Activated T-helper 9 cell treated with anti-CD3 and anti-CD28 coated beads, Interleukin-2, amount 50 U/mL, for 16 hours (primary cell): ENCODE results near the gene PRSS53.

Experiments
- DNase-seq: peaks from one replicate; pipeline ENCODE4 v3.0.0-alpha.2; 2020; ENCODE audit warnings: low read depth

Gene PRSS53

GRCh38 chr16:31077592-31078396 lies 10.9 kb downstream of the PRSS53 start:
- no peak for DNase-seq

DNA sequence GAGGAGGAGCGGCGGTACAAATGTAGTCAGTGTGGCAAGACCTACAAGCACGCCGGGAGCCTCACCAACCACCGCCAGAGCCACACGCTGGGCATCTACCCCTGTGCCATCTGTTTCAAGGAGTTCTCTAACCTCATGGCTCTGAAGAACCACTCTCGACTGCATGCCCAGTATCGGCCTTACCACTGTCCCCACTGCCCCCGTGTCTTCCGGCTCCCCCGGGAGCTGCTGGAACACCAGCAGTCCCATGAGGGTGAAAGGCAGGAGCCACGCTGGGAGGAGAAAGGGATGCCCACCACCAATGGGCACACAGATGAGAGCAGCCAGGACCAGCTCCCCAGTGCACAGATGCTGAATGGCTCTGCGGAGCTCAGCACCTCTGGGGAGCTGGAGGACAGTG lies 11.7 kb downstream of the PRSS53 start:
- no peak for DNase-seq

- DNase-seq: no peak
Measured at GRCh38 chr16:31076319-31076718, 12.4 kb downstream of the PRSS53 start.

DNA sequence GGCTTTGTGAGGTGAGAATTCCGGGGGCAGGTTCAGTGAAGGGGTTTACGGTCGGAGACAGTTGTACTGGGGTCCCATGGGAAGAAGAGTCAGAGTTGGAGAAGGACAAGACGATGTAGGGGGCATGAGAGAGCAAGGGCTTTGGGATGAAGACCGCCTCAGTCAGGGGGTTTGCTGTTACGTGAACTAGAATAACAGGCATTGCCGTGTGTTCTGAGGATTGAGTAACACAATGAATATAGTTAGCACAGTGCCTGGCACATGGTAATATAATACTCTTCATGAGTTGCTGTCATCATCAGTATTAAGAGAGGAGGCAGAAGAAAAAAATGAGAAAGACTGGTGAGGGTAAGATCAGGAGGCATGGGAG lies 13.9 kb downstream of the PRSS53 start:
- no peak for DNase-seq

GRCh38 chr16:31073970-31074813 lies 14.6 kb downstream of the PRSS53 start, which contains the start of the genes ZNF646 and ZNF668:
Gene ZNF646 (plus strand): TSS chr16:31074422. CDS start chr16:31076325, 1,903 bp downstream.
Gene ZNF668 (minus strand): TSS chr16:31074240. CDS start chr16:31064459, 9,781 bp downstream.
- peak; percentile 96 for DNase-seq

DNA sequence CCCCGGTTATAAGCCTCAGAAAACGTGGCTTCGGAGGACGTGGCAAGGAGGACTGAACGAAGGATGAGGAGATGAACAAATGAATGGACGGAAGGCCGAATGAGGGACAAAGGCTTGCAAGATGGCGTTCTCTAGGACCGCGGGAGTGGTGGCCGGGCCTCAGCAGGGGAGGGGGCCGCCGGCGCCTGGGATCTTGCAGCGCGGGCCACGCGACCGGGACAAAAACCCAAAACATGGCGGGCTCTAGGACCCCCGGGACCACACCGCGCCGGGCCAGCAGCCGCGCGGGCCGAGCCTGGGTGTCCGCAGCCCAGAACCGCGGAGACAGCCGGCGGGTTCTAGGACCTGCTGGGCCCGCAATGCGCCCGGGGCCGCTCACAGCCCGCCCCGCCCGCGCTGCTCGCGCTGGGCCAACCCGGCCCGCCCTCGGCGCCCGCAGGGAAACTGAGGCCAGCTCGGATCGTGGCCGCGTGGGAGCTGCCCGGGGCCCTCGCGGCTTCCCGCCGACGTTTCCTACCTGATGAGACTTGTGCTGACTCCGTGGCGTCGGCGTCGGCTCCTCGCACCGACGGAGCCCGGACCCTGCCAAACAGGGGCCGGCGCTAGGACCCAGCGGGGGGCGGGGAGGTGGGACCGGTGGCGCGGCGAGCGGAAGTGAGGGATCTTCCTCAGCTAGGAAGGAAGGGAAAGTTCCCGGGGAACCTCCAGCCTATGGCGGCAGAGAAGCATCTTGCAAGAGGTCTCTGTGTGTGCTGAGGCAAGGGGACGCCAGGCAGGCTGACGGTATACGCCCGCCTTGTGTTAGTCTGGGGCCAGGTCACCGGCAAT lies 15.4 kb downstream of the PRSS53 start:
- peak; percentile 80 for DNase-seq

DNA sequence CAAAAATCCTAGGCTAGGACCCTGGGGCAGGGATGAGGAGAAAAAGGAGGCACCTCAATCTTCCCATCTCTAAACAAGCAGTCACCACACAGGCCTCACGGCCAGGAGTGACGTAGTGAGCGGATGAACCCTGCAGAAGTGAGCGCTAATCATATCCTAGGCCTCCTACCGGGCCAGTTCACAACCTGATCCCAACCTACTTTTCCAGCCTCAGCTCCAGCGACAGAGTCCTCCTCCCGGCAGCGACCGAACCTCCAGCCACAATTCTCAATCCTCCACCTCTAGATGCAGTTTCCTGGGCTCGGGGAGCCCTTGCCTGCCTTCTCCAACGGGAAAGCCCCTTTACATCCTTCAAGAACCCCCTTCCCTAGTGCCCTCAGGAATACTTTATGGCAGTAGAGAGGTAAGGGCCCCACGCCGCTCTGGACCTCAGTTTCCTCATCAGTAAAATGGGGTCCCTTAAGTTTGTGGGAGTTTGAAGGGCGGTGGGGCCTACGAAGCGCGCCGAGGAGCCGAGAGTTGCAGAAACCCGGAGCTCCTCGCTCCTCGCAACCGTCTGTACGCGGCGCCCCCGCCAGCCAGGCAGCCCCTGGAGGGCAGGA lies 16.1 kb downstream of the PRSS53 start:
- no peak for DNase-seq

- DNase-seq: no peak
Measured at GRCh38 chr16:31071861-31072260, 16.9 kb downstream of the PRSS53 start.

GRCh38 chr16:31067342-31067741 lies 21.4 kb downstream of the PRSS53 start:
- DNase-seq: no peak

GRCh38 chr16:31064882-31065461 lies 23.8 kb downstream of the PRSS53 start:
- DNase-seq: no peak

- DNase-seq: no peak
Measured at GRCh38 chr16:31063843-31064611, 24.7 kb downstream of the PRSS53 start.

- DNase-seq: no peak
Measured at GRCh38 chr16:31063495-31063842, 25.3 kb downstream of the PRSS53 start.

DNA sequence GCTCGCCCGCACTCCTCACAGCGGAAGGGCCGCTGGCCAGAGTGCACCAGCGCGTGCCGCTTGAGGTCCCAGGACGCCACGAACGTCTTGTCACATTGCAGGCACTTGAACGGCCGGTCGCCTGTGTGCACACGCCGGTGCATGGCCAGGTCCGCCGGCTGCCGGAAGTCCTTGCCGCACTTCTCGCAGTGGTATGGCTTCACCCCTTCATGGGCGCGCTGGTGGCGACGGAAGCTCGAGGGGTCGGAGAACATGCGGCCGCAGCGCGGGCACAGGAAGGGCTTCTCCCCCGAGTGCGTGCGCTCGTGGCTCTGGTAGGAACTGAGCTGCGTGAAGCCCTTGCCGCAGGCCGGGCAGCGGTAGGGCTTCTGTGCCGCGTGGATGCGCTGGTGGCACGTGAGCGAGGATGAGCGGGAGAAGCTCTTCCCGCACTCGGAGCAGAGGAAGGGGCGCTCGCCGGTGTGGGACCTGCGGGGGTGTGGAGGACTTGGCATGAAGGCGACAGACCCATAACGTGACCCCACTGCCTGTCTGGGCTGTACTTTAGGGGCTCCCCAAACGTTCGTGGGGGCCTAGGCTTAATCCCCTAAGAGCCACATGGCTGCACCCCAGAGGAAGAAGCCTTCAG lies 26.8 kb downstream of the PRSS53 start:
- DNase-seq: no peak

- no peak for DNase-seq
Measured at GRCh38 chr16:31061126-31061812, 27.5 kb downstream of the PRSS53 start.

DNA sequence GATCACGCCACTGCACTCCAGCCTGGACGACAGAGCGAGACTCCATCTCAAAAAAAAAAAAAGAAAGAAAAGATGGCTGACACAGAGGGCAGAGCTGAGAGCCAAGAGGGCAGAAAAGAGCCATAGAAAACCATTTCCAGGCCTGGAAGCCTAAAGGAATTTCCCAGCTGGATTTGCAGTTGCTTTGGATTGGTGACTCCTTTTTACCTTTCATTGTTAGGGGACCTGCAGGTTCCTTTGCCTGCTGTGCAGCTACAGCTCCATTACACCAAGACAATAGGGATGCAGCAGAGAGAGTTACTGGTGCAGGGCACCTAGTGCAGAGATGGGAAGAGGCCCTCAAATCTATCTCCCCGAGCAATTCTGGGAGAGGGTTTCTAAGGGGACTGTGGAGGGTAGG lies 33.1 kb downstream of the PRSS53 start:
- no peak for DNase-seq

DNA sequence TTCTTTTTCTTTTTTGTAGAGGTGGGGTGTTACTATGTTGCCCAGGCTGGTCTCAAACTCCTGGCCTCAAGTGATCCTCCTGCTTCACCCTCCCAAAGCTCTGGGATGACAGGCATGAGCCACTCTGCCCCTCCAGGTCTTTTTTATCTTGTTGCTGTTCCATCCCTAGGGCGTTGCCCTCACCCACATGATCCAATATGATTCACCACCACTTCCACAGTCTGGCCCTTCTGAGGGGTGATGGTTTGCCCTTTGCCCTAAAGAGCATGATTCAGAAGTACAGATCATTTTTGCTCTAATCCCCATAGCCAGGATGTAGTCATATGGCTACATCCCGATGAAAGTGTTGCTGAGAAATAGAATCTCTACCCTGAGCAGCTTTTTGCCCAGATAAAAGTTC lies 36.6 kb downstream of the PRSS53 start:
- no peak for DNase-seq

- no peak for DNase-seq
Measured at GRCh38 chr16:31050280-31051030, 38.3 kb downstream of the PRSS53 start.

- DNase-seq: no peak
Measured at GRCh38 chr16:31043898-31044481, 44.8 kb downstream of the PRSS53 start.

DNA sequence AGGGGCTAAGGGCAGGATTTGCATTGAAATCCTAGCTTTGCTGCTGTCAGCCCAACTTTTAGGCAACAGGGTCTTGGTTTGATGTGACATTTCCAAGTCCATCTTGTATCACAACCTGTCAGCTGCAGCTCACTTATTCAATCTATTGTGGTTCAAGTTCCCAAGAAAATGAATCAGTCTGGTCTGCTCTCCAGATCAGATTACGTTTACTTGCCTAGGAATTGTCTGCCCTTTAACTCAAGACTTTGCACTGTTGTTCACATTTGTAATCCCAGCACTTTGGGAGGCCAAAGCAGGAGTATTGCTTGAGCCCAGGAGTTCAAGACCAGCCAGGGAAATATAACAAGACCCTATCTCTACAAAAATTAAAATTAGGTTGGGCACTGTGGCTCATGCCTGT lies 45.4 kb downstream of the PRSS53 start:
- no peak for DNase-seq
